Calu3 (cell line): ENCODE data around the gene ZCCHC7. TPM values are rescaled to one million over a fixed set of nuclear protein-coding genes. Genes with fewer than 3 reads are reported as not detected.

Experiments used
- BruUV-seq: library from RNA; stranded (reverse); fragments of 400-500 nt; replicated peaks from 2 replicates; lab custom pipeline; 2021; lab: Mats Ljungman, UMichigan
- CTCF ChIA-PET: fragments of 300-600 bp; sonication (Branson Sonifier 250); formaldehyde crosslinking; loops from one replicate; lab custom pipeline; 2022; ENCODE audit warnings: antibody characterized with exemption; lab: Charles Lee
- DNase-seq: peaks from one replicate; pipeline ENCODE4 v3.0.0; 2022
- H3K27ac Mint-ChIP-seq: one replicate; pipeline ENCODE4 v1.8.0; 2022; ENCODE audit warnings: mixed read lengths; ENCODE audit not compliant: unreplicated experiment
- H3K27me3 Mint-ChIP-seq: one replicate; pipeline ENCODE4 v1.8.0; 2022; ENCODE audit warnings: mixed read lengths; ENCODE audit not compliant: unreplicated experiment
- H3K36me3 Mint-ChIP-seq: one replicate; pipeline ENCODE4 v1.8.0; 2022; ENCODE audit warnings: mild to moderate bottlenecking, moderate library complexity, mixed read lengths; ENCODE audit not compliant: insufficient read depth, unreplicated experiment
- H3K4me1 Mint-ChIP-seq: one replicate; pipeline ENCODE4 v1.8.0; 2022; ENCODE audit warnings: mild to moderate bottlenecking, low read depth, mixed read lengths; ENCODE audit not compliant: unreplicated experiment
- H3K4me3 Mint-ChIP-seq: one replicate; pipeline ENCODE4 v1.8.0; 2022; ENCODE audit warnings: mild to moderate bottlenecking, low read depth, moderate library complexity, mixed read lengths; ENCODE audit not compliant: unreplicated experiment
- H3K9me3 Mint-ChIP-seq: one replicate; pipeline ENCODE4 v1.8.0; 2022; ENCODE audit warnings: low read depth, mixed read lengths; ENCODE audit not compliant: unreplicated experiment
- intact Hi-C: fragments of 100-400 bp; cut with micrococcal nuclease; formaldehyde crosslinking; loops from one replicate; pipeline ENCODE4 v1.10.0; 2022; ENCODE audit not compliant: unreplicated experiment
- total RNA-seq: library from RNA; stranded (reverse); gene quantifications from 2 replicates; pipeline ENCODE4 v1.2.3, GENCODE V29; 2022
- TF ChIP-seq, protein P1 (sequence below): fragments of 200-600 bp; IDR thresholded peaks from one replicate; pipeline ENCODE4 v1.8.0; 2022; ENCODE audit warnings: antibody characterized with exemption; ENCODE audit not compliant: unreplicated experiment

Gene ZCCHC7
- total RNA-seq, 1 experiment from 2014 or later, result 6.5 TPM

DNA sequence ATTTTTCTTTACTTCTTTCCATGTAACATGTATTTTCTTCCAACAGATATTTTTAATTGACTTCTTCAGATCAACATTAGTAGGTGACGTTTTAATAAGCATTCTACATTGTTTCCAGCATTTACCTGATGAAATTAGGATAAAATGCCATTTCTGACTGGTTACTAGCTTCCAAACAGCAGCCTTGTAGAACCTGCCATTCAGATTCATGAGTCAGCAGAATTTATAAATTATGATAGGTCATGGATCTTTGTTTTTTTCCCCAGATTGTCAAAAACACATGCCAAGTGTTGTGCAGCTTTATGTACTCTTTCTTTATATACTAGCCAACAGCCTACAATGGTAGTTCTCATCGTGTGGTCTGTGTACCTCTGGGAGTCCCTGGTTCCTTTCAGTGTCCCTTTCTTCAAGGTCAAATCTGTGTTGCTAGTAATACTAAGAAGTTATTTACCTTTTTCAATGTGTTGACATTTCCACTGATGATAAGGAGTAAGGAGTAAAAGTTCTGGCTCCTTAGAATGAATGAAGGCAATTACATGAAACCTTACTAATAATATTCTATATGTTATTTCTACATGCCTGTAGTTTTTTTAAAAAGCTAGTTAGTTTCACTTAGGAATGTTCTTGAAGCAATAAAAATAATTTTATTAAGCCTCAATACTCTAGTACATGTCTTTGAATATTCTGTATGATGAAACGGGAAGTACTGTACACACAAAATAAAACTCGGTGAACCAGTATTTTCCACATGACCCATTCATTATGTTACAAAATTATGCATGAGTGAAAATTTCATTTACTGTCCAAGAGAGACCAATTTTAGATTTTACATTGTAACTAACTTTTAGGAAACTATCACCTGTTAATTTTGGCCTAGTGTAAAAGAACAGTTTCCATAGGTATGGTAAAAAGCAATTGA is 135.8 kb downstream of the ZCCHC7 start:
- BruUV-seq, result no TSS peak
- CTCF ChIA-PET, result no interaction called here
- Mint-ChIP-seq H3K4me3 (no peak overlapping the region), H3K9me3 (no peaks in the 10 kb centered on the region), H3K27me3 (no peaks in the 10 kb centered on the region), H3K36me3 (no peaks in the 10 kb centered on the region), H3K27ac (no peak overlapping the region), H3K4me1 (no peaks in the 10 kb centered on the region)
- TF ChIP-seq, protein P1, sequence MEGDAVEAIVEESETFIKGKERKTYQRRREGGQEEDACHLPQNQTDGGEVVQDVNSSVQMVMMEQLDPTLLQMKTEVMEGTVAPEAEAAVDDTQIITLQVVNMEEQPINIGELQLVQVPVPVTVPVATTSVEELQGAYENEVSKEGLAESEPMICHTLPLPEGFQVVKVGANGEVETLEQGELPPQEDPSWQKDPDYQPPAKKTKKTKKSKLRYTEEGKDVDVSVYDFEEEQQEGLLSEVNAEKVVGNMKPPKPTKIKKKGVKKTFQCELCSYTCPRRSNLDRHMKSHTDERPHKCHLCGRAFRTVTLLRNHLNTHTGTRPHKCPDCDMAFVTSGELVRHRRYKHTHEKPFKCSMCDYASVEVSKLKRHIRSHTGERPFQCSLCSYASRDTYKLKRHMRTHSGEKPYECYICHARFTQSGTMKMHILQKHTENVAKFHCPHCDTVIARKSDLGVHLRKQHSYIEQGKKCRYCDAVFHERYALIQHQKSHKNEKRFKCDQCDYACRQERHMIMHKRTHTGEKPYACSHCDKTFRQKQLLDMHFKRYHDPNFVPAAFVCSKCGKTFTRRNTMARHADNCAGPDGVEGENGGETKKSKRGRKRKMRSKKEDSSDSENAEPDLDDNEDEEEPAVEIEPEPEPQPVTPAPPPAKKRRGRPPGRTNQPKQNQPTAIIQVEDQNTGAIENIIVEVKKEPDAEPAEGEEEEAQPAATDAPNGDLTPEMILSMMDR, result no peak
- no peak for DNase-seq
- intact Hi-C loops, result no loop called here

DNA sequence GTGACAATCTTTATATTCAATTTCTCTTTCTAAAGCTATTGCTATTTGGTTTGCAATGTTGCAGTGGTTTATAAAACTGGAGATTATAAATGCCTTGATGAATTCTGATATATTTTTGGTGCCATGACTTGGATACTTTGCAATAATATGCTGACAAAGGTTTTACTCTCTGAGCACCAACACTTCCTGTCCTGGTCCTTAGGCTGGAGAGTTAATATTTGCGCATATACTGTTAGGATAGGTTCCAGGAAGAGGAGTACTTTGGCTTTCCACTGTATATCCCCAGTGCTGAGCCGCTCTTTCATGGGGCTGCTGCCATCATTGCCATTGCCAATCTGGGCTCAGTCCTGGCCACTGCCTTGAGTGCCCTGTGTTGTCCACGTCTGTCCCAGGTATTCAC is 139.6 kb downstream of the ZCCHC7 start:
- no peaks in the 10 kb centered on the region for H3K9me3 Mint-ChIP-seq
- no peaks in the 10 kb centered on the region for H3K27me3 Mint-ChIP-seq
- H3K27ac Mint-ChIP-seq, result no peak overlapping the region
- no peak for DNase-seq
- intact Hi-C loops, result no loop called here
- H3K36me3 Mint-ChIP-seq, result no peaks in the 10 kb centered on the region
- no peak overlapping the region for H3K4me3 Mint-ChIP-seq
- CTCF ChIA-PET, result interaction anchor here (0.6 kb wide), 1 partner anchor 41 kb away, joined by 8 read pairs; no protein-coding TSS in a partner anchor
- no peaks in the 10 kb centered on the region for H3K4me1 Mint-ChIP-seq
- no TSS peak for BruUV-seq
- TF ChIP-seq, protein P1, result no peak

DNA sequence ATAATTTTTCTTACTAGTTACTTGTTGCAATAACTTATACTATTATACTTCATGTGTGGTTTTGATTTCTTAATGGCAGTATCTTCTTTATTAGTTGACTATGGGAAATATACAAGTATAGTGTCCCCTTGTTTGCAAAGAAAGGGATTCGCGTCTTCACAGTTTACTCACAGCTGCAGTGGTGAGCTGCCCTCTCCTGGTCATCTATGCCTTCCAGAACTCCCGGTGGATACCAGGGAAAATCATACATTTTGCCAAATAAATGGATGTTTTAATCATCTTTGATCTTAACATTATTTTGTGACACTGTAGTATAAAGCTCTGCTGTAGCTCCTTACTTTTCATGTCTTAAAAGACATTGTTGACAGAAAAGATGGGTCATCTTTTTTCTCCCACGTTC is 142.0 kb downstream of the ZCCHC7 start:
- intact Hi-C loops, result no loop called here
- TF ChIP-seq, protein P1, result no peak
- Mint-ChIP-seq H3K4me1 (no peaks in the 10 kb centered on the region), H3K4me3 (no peak overlapping the region), H3K9me3 (no peaks in the 10 kb centered on the region), H3K36me3 (no peaks in the 10 kb centered on the region), H3K27me3 (no peaks in the 10 kb centered on the region), H3K27ac (no peak overlapping the region)
- CTCF ChIA-PET, result interaction anchor here (0.6 kb wide), 1 partner anchor 13 kb away, joined by 3 read pairs; no protein-coding TSS in a partner anchor
- BruUV-seq, result no TSS peak
- no peak for DNase-seq

DNA sequence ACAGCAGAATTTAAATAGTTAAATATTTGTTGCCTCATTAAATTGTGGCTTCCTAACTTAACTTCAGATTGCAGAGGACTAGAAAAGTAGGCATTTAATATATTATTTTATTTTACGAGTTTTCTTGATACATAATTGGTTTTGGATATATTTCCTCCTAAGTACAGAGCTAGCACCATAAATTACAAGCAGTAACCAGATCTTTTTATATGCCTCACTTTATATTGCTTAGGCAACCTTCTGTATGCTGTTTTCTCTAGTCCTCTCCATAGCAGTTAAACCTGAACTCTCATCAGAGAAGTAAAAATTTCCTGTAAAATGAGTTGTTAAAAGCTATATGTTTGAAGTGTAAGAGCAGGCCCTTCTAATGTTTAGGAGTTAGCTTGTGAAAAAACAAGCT is 144.2 kb downstream of the ZCCHC7 start:
- no peak overlapping the region for H3K27ac Mint-ChIP-seq
- H3K27me3 Mint-ChIP-seq, result no peaks in the 10 kb centered on the region
- TF ChIP-seq, protein P1, result no peak
- no peak overlapping the region for H3K4me3 Mint-ChIP-seq
- intact Hi-C loops, result no loop called here
- no peaks in the 10 kb centered on the region for H3K4me1 Mint-ChIP-seq
- DNase-seq, result no peak
- no TSS peak for BruUV-seq
- no peaks in the 10 kb centered on the region for H3K9me3 Mint-ChIP-seq
- CTCF ChIA-PET, result no interaction called here
- H3K36me3 Mint-ChIP-seq, result no peaks in the 10 kb centered on the region
